Tibial nerve (tissue), 4 donors: ENCODE data around the gene FAM124B.

ENCODE experiments used
- CTCF ChIP-seq, 5 experiments: fragments of 200-600 bp in 3 of 5; fragments of 450-650 bp in 2 of 5; sonication (generic) in 3 of 5; IDR thresholded peaks; one replicate each; pipeline ENCODE4 v1.5.1; 2016 to 2019; ENCODE audit warnings: antibody characterized with exemption in 5 of 5, mild to moderate bottlenecking in 3 of 5, moderate library complexity in 2 of 5
- EP300 ChIP-seq, 2 donors: sonication (generic); formaldehyde crosslinking; IDR thresholded peaks; one replicate each; pipeline ENCODE4 v1.6.1; 2017; ENCODE audit warnings: antibody characterized with exemption in 2 of 2, mild to moderate bottlenecking in 1 of 2

GRCh38 chr2:224421065-224421464 lies 19.2 kb upstream of the FAM124B start:
- TF ChIP-seq CTCF (IDR thresholded peaks at IDR 0.05) (no peak), EP300 (IDR thresholded peaks at IDR 0.05) (no peak)
